AG04449 (cell line): Measurements from ENCODE around the gene PASK.

Source experiments
- CTCF ChIA-PET: fragments of 350-600 bp; formaldehyde crosslinking; extraction: SDS; loops from one replicate; lab custom pipeline; 2021; ENCODE audit warnings: antibody characterized with exemption; lab: Yijun Ruan, JAX
- POLR2A ChIA-PET: fragments of 400-600, 350-600 bp; formaldehyde crosslinking; extraction: SDS; loops from one replicate; lab custom pipeline; 2020; ENCODE audit warnings: antibody characterized with exemption, inconsistent platforms; lab: Yijun Ruan, JAX
- DNase-seq: peaks from one replicate; pipeline ENCODE4 v3.0.0-alpha.2; 2010; ENCODE audit warnings: low read depth, low spot score
- H3K4me3 ChIP-seq: 2 replicates; pipeline ENCODE4 v1.5.1; 2011; ENCODE audit warnings: low read depth, mild to moderate bottlenecking, control low read depth, low read length
- CTCF ChIP-seq: IDR thresholded peaks from one replicate; pipeline ENCODE4 v1.5.1; 2011; ENCODE audit warnings: mild to moderate bottlenecking, moderate library complexity, low read length, control low read depth, inconsistent platforms; ENCODE audit not compliant: insufficient read depth; ENCODE audit errors: missing control alignments

The PASK gene

GRCh38 chr2:241187918-241188234, 38.6 kb upstream of the PASK start:
- CTCF ChIA-PET = no interaction called here
- POLR2A ChIA-PET = no interaction called here
- TF ChIP-seq CTCF = no peak

DNA sequence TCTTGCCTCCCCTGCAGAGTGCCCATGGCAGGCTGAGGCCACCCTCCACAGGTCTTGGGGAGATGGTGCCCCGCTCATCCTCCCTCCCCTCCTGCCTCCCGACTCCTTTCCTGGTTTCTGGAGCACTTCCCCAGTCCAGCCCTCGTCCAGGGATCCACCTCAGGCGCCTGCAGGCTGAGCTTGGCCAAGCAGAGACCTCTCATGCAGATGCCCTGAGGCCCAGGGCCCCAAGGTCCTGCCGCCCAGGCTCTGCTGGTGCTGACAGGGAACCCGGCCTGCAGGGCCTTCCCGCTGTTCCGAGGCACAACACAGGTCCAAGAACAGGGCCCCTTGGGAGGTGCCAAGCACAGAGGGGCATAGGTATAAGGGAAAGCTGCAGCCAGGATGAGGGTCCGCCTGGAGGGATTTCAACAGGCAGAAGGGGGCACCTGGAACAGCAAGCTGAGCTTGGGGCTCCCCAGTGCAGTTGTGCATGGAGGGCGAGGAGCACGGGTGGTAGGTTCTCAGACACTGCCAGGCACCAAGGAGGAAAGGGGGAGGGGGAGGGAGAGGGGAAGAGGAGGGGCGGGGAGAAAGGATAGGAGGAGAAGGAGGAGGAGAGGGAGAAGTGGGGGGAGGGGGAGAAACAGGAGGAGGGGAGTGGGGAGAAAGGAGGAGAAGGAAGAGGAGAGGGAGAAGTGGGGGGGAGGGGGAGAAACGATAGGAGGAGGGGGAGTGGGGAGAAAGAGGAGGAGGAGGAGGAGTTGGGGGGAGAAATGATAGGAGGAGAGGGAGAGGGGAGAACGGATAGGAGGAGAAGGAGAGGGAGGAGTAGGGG, 38.0 kb upstream of the PASK start:
- TF ChIP-seq CTCF = no peak
- CTCF ChIA-PET = no interaction called here
- no peak for DNase-seq
- POLR2A ChIA-PET = no interaction called here
- H3K4me3 ChIP-seq = no peak overlapping the region

More at GRCh38 chr2:241187918-241188234, 38.6 kb upstream of the PASK start:
- H3K4me3 ChIP-seq = no peak overlapping the region
- DNase-seq = no peak

DNA sequence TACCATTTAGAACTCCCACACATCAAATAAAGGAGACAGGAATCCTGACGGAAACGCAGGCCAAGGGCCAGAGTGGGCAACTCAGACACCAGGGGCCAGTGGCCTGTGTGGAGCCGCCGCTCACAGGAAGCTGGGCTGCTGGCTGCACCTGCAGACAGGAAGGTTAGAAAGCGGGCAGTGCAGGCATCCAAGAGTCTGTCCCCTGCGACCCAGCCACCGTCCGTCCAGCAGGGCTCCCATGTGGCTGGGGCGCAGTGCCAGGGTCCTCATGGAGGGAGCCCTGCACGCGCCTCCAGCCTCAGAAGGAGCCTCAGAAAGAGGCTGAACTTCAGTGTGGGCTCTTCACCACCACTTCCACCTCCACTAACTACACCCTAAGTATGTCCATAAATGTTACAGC, 36.7 kb upstream of the PASK start:
- DNase-seq = no peak
- H3K4me3 ChIP-seq = no peak overlapping the region
- POLR2A ChIA-PET = no interaction called here
- CTCF ChIA-PET = no interaction called here
- TF ChIP-seq CTCF = no peak

GRCh38 chr2:241184901-241185300, 35.6 kb upstream of the PASK start:
- DNase-seq = no peak
- CTCF ChIA-PET = no interaction called here
- H3K4me3 ChIP-seq = no peak overlapping the region
- no peak for TF ChIP-seq CTCF
- POLR2A ChIA-PET = no interaction called here

DNA sequence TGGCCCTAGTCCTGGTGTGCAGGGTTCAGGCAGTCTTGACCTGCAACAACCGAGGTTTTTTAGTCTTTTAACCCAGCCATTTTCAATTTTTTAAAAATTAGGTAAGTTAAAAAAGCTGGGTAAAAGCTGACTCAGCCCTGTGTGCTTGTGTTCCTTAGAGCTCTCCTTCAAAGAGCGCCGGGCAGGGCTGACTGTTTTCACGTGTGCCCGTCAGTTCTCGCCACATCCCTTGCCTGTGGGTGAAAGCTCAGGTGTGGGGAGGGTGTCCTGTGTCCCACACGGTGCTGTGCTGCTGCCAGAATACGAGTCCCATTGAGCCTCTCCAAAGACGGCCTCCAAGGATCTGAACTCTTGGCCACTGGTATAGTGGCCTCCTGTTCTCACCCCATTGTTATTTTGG, 33.9 kb upstream of the PASK start:
- no peak overlapping the region for H3K4me3 ChIP-seq
- ChIA-PET POLR2A (no interaction called here), CTCF (interaction anchor here (0.8 to 1.1 kb wide), 2 partner anchors 15 to 332 kb away, joined by 3 read pairs; no protein-coding TSS in a partner anchor)
- TF ChIP-seq CTCF = no peak
- DNase-seq = no peak

- ChIA-PET POLR2A (no interaction called here), CTCF (interaction anchor here (0.8 to 1.1 kb wide), 2 partner anchors 14 to 331 kb away, joined by 3 read pairs; no protein-coding TSS in a partner anchor)
- no peak overlapping the region for H3K4me3 ChIP-seq
- DNase-seq = no peak
- no peak for TF ChIP-seq CTCF
Measured at GRCh38 chr2:241182531-241183133, 33.4 kb upstream of the PASK start.
